GM18520 (cell line): ENCODE data around the gene GALNT10.

Experiments
- ATAC-seq: cut with Tn5 transposase; IDR thresholded peaks from one replicate; pipeline ENCODE4 v1.9.1; 2021; ENCODE audit not compliant: unreplicated experiment

The GALNT10 gene

DNA sequence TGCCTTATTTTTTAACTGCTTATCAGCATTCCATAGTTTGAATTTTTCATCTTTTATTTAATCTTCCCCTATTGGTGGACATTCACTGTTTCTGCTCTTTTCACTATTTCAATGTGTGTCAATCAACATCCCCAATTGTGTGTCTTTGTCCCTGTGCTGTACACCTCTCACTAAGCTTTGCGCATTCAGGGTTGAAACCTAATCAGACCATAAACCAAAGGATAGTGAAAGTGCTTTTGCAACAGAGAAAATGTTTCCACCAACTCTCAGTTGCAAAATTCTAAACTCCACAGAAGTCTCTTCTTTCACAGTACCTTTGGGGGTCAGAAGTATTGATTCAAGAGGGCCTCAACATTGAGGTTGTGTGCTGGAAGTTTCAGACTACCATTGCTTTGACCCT is 128.2 kb downstream of the GALNT10 start:
- no peak for ATAC-seq

DNA sequence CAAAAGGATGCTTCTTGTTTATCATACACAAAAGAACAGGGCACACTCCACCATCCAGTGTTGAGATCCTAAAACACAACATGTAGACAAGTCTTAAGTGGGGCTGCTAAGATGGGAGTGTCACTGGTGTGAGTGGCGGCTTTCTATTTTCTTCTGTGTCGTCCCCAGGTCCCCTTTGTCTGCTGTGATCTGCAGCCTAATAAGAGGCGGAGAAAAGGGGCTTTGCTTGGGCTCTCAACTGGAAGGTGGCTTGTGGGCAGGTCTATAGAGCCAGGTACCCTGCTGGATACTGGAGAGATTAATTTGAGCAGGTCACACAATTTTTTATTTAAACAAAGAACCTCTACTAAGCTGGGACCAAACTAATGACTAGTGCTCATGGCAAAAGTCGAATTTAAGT is 129.2 kb downstream of the GALNT10 start:
- ATAC-seq, result no peak

- ATAC-seq, result no peak
Observed at GRCh38 chr5:154320224-154321089, 129.9 kb downstream of the GALNT10 start.

- ATAC-seq, result no peak
Observed at GRCh38 chr5:154321546-154321945, 131.0 kb downstream of the GALNT10 start.

- no peak for ATAC-seq
Observed at GRCh38 chr5:154324033-154324432, 133.5 kb downstream of the GALNT10 start.

- ATAC-seq, result no peak
Observed at GRCh38 chr5:154325566-154325965, 135.0 kb downstream of the GALNT10 start.

DNA sequence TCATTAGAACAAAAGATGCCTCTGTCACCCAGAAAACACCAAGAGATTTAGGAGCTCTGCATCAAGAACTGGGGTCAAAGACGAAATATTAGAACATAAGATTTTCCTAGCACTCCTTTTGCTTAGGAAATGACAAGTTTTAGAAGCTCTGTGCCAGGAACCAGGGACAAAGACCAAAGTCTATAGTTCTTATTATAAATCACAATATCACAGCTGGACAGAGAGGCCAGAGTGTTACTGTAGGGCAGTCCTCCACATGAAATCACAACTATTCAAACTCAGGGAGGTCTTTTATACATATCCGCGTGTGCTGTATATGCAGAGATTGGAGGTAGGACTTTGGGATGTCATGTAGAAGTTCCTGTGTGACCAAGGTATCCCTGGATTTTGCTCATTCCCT is 138.5 kb downstream of the GALNT10 start:
- no peak for ATAC-seq

GRCh38 chr5:154329519-154330040 is 139.0 kb downstream of the GALNT10 start:
- ATAC-seq, result no peak

- ATAC-seq, result no peak
Observed at GRCh38 chr5:154330097-154330667, 139.6 kb downstream of the GALNT10 start.

- ATAC-seq, result no peak
Observed at GRCh38 chr5:154331232-154331631, 140.7 kb downstream of the GALNT10 start.

DNA sequence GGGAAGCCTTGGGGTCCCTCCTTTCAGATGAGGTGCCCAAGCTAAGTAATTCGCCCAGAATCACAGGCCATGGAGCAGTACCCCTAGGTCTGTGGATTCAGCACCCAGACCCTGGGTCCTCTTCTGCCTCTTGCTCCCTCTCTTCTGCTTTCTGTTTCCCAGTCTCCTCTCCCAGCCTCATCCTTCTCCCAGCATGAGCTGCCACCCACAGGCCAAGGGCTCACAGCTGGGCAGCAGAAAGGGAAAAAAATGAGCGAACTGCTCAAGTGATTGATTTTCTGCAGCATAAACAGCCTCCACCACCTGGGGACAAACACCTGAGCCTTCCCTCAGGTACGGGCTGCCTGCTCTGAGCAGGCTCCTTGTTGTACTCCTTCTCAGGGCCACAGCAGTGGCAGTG is 141.4 kb downstream of the GALNT10 start:
- no peak for ATAC-seq

DNA sequence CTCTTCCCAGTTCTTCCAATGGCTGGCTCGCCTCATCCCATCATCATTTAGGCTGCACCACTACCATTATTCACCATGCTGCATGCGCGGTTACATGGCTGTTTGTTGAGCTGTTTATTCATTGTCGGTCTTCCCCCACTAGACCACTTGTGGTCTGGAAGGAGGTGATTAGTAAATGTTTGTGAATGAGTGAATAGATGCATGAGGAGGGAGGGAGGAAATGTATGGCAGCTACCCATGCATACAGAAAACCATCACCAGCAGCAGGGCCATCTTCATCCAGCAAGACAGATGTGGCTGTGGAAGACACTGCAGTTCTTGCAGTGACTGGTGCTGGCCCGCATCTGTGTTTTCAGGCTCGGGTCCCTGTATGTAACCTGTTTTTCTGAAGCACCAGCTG is 141.9 kb downstream of the GALNT10 start:
- no peak for ATAC-seq

DNA sequence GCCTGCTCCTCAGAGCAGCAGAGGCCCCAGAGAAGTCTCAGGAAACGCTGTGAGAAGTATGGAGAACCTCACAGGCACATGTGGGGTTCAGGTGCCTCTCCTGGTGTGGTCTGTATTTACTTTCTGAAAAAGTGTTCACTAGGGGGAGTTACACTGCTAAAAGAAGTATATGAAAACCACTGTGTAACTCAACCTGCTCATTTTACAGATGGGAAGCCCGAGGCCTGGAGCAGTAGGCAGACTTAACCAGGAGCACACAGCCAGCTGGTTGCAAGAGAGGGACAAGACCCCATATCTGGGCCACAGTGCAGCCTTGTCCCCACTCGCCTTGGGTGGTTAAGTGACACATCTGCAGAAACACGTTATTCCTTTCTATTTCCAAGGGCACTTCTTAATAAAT is 142.5 kb downstream of the GALNT10 start:
- ATAC-seq, result no peak

DNA sequence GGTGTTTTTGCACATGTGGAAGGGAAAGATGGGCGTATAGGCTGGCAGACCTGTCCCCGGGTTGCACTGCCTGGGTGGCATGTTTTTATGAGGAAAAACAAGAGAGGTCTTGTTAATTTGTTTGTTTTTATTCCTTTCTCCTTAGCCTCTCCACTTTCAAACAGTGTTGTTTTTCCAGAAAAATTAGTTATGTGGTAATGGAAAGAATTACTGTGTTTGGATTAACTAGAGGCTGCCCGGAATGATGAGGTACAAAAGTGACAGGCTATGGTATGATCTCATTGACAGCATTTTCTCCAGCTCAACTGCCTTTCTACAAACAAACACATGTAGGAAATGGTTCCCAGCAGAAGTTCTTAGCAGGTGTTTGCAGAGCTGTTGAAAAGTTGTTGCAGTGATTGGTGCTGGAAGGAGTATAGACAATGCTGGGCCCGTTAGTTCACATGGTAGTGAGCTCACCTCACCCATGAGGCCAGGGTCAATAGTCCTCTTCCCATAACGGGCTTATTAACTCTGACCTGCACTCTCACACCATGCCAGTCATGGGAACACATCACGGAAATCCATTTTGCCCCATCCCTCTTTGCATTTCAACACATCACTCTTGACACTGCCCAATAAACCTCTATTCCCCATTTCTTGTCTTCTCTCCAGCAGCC is 144.0 kb downstream of the GALNT10 start:
- ATAC-seq, result no peak

DNA sequence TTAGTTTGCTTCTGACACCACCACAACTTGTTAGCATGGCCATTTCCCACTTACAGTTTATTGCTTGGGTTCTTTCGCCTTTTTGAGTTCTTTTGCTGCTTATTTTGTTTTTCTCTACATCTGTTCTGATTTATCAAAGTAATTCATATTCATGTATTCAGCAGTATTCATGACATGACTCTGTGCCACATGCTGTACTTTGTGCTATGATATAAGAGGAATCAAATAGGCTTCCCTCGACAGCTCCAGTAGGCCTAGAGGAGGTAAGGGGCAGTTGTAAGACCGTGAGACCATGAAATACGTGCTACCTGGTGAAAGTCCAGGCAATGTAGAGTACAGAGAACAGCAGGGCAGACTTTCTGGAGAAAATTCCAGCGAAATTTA is 144.5 kb downstream of the GALNT10 start:
- no peak for ATAC-seq

- ATAC-seq, result no peak
Observed at GRCh38 chr5:154341620-154342019, 151.1 kb downstream of the GALNT10 start.

DNA sequence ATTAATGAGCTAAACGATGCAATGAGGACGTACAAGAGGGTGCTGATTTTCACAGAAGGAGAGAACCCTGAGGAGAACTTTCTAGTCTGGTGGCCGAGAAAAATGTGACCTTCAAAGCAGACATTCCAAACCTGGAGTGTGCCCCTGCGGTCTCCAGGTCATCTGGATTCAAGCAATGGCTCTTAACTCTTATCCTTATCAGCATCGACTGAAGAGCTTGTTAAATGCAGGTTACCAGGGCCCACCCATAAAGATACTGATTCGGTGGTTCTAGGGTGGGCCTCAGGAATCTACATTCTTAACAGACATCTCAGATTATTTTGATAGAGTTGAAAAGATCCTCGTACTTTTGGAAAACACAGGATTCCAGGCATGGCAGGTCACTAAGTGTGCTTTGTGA is 151.7 kb downstream of the GALNT10 start:
- ATAC-seq, result no peak

- ATAC-seq, result no peak
Observed at GRCh38 chr5:154342963-154343362, 152.4 kb downstream of the GALNT10 start.

DNA sequence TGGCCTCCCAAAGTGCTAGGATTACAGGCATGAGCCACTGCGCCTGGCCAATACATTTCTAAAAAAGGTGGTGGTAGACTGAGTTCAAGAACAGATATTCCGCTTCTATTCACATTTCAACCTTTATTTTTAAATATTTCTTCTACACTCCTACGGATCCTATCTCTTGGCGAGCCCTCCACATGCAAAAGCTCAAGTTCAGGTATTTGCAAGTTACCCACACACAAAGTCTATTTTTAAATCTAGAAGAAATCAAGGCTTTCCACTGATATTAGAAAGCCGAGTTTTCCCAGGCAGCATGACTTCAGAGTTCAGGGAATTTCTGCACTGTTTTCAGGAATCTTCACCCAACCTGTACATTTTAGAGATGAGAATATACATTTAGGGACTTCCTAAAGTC is 153.9 kb downstream of the GALNT10 start:
- ATAC-seq, result no peak

- ATAC-seq, result peak; percentile 72
Observed at GRCh38 chr5:154345255-154345952, 154.9 kb downstream of the GALNT10 start.

GRCh38 chr5:154346427-154346826 is 155.9 kb downstream of the GALNT10 start:
- ATAC-seq, result no peak
